Right renal pelvis (tissue), 4 donors: Measurements from ENCODE around the gene WWC2. TPM values are rescaled to one million over a fixed set of nuclear protein-coding genes. Genes with fewer than 3 reads are reported as not detected.
"Not testable (repeated sequence)": the region's sequence is repeated elsewhere in the genome, so short reads cannot be mapped to it uniquely, and the experiment has no call there.

Experiments
- DNase-seq, 4 donors: peaks; one replicate each; pipeline ENCODE4 v3.0.0-alpha.2; 2013; ENCODE audit warnings: low read depth in 4 of 4, low spot score in 3 of 4, missing footprints in 1 of 4
- polyA plus RNA-seq, 4 donors: library from polyadenylated mRNA; unstranded; fragments of 120-200 nt; gene quantifications; one replicate each; pipeline ENCODE4 v1.2.1, GENCODE V29; 2013; ENCODE audit not compliant: insufficient read length in 4 of 4

The WWC2 gene
- polyA plus RNA-seq, 4 donors = 55.5 to 72.1 (median 56.4) TPM

DNA sequence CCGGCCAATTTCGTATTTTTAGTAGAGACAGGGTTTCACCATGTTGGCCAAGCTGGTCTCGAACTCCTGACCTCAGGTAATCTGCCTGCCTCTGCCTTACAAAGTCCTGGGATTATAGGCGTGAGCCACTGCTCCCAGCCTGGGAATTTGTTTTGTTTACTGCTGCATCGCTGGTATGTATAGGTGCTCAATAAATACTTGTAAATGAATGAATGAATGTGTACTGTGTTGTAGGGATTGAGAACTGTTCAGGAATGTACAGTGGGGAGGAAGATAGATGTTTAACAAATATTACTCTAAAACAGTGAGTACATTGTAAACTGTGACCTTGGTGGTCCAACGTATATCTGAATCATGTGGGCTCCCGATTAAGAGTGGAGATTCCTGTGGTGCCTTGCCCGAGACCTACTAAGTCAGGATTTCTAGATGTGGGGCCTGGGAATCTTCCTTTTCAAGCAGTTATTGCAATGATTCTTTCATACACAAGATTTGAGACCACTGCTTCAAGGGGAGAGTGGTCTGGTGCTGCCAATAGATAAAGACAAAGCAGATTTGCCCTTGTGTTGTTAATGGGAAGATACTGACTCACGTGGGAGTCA, 41.0 kb downstream of the WWC2 start:
- no peak for DNase-seq

DNA sequence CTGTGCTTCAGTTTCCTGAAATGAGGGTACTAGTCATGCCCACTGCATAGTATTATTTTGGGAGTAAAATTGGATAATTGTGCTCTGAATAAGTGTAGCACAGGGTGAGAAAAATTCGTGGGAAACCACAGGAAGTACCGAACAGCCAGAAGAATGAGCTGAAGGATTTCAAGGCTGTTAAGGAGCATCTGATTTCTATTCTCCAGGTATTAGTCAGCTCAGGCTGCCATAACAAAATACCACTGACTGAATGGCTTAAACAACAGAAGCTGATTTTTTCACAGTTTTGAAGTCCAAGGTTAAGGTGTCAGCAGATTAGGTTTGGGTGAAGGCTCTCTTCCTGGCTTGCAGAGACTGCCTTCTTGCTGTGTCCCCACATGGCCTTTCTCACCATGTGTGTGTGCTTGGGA, 41.9 kb downstream of the WWC2 start:
- no peak for DNase-seq

DNA sequence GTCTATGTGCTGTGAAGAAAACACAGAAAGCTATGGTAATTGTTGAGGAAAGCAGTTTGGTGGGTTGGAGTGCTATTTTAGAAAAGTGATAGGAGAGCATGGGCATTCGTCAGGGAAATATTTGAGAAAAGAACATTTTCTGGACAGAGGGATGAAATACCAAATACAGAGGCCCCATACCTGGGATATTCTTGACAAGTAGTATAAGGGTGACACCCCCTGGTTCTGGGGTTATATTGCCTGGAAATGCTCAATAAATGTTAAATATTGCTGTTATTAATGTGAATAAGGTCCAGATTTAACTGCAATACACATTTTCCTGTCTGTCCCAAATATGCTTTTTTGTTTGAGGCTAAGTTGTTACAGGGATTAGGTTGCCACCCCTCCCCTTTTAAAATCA, 42.9 kb downstream of the WWC2 start:
- DNase-seq = no peak

DNA sequence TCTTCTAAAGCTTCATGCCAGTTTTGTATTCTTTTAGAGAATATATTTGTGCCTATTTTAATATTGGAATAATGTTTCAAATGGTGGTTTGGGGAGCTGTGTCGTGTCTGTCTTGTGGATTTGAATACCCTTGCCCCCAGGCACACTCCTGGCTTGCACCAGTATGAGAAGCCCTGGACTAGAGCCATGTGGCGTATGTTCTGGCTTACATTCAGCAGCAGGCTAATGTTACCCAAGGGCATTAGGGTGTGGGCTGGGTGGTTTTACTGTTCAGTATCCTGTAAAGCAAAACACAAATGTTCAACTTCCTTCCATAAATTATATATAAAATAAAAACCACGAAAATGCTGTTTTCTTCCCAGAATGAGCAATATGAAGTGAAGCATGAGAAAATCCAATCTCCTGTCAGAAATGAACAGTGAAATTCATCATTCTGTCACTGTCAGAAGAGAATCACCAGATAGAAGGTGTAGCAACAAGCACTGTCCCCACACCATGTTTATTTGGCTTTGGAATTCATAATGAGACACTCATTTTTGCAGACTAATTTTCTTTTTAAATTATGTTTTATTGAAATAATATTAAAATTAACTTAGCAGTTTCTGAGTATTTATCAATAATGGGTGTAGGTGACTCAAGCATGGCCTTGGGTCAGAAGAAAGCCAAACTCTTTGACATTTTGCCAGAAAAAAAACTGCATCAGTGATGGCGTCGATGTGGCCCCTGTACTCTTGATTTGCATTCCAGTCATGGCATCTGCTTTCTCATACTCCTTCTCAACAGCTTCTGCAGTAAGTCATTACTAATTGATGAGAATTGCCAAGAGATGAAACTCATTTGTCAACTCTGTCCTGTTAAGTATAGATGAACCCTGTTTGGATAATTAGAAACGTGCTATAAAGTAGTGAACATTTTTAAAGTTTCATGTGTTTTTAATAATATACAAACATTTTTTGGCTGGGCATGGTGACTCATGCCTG, 43.8 kb downstream of the WWC2 start:
- DNase-seq = no peak

DNA sequence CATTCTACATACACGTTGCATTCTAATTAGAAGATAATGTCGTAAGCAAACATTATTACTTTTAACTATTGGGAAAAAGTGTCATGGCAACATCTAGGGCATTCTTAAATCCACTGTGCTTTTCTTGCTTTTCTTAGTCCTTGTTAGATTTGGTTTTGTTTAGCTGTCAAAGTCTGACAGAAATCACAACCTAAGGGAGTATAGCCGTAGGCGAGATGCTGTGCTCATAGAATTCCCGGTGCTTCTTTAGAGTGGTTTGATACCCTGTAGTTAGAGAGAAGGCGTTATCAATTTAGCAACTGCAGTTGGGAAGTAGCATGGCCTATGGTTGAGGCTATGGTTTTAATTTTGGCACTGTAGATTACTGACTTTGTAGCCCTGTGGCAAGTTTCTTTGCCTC, 45.7 kb downstream of the WWC2 start:
- DNase-seq = no peak

DNA sequence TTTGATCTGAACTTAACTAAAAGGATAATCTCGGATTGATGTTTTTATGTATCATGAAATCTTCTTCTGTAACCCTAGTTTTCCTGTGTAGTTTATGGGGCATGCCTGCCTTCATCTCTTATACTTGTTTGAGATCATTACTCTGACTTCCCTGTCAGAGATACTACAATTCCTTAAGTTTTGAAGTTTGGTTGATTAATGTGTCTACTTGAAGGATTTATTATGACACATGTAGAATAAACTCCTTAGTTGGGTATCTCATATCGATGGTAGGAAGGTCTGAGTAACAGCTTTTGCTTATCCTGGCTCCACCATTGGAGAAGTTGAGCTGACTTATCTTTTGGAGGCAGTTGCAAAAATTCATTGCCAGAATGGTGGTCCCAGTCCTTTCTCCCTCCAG, 46.7 kb downstream of the WWC2 start:
- DNase-seq = no peak

DNA sequence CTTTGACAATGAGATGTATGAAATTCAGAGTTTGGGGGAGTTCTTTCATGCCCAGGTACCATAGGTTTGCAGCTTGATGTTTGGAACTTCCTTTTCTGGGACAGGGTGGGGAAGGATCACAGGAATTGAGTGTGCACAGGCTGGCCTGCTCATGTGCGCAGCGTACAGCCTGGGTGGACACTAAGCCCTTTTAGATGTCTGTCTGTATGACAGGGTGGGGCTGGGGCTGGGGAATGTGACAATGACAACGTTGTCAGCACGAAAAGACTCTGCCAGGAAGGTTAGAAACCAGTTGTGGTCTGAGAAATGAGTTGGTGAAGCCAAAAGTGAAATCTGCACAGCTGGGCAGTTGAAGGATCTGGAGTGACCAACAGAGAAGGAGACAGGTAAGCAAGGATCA, 47.4 kb downstream of the WWC2 start:
- DNase-seq = no peak

DNA sequence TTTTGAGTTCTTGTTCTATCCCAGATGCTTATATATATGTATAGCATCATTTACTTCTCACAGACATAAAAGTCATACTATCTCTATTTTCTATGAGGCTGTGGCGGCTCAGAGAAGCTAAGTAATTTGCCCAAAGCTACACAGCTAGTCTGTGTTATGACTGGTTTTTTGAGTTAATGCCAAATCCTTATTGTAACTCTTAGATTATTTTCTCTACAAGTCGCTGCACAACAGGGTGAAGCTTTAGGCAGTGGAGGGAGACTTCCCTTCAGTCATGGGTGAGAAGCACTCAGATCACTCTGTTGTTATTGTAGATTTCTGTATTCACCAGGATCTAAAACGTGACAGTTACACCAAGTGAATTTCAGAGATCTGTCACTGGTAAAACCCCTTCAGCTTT, 48.1 kb downstream of the WWC2 start:
- DNase-seq = no peak

DNA sequence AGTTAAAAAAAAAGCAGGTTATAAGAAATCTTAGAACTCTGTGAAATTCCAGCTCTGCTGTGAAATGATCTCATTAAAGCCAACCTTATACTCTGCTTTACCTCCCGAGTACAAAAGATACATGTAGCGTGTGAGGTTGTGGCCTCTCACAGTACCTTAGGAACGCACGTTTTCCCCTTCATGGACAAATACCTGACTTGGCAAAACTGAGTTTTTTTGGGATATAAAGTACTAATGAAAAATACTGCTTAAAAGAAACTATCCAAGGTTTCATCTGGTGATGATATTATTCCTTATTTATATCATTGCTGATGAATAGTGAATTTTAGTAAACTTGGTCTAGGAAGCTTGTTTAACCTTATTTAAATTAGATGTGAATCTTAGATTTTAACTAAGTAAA, 48.9 kb downstream of the WWC2 start:
- no peak for DNase-seq

DNA sequence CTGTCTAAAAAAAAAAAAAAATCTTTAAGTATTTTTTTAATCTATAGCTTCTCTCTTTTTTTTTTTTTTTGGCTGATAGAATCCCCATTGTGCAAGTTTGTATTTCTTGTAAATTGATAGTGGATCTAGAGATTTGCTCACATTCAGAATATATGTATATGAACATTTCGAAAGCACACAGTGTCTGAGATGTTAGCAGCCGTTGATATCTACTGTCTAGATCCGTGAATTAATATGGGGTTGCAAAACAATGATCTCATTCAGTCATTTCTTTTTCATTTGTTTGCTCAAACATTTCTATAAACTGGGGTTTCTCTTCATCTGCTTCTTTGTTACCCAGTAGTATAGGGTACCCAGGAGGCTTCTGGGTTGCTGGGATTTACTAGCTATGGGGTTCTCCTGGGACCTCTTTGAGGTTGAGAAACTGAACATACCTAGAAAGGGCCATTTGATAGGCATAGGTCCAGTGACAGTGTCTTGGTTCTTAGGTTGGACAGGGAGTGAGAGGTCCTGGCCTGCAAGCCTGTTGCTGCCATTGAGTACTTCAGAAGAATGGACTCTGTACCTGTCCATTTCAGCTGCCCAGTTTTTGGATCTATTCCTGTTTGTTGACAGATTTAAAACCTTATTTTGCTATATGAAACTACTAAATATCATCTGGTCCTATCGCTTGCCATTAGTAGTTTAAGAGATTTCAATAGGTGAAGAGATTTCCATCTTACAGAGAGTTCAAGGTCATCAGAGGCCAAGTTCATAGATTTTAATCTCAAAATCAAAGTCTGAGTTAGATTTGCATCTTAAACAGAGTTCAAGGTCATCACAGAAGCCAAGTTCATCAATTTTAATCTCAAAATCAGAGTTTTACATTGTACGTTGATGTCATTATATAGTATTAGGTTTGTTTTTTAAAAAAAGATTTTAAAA, 50.8 kb downstream of the WWC2 start:
- DNase-seq = no peak

DNA sequence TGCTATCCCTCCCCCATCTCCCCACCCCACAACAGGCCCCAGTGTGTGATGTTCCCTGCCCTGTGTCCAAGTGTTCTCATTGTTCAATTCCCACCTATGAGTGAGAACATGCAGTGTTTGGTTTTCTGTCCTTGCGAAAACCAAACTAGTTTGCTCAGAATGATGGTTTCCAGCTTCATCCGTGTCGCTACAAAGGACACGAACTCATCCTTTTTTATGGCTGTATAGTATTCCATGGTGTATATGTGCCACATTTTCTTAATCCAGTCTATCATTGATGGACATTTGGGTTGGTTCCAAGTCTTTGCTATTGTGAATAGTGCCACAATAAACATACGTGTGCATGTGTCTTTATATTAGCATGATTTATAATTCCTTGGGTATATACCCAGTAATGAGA, 51.6 kb downstream of the WWC2 start:
- DNase-seq = not testable (repeated sequence)

DNA sequence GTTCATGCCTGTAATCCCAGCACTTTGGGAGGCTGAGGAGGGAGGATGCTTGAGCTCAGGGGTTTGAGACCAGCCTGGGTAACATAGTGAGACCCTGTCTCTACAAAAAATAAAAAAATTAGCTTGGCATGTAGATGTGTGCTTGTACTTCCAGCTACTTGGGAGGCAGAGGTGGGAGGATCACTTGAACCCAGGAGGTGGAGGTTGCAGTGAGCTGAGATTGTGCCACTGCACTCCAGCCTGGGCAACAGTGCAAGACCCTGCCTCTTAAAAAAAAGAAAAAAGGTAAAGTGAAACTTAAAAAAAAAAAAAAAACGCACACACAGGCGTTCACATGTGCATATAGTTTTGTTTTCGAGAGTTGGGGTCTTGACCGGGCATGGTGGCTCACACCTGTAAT, 53.2 kb downstream of the WWC2 start:
- DNase-seq = not testable (repeated sequence)

DNA sequence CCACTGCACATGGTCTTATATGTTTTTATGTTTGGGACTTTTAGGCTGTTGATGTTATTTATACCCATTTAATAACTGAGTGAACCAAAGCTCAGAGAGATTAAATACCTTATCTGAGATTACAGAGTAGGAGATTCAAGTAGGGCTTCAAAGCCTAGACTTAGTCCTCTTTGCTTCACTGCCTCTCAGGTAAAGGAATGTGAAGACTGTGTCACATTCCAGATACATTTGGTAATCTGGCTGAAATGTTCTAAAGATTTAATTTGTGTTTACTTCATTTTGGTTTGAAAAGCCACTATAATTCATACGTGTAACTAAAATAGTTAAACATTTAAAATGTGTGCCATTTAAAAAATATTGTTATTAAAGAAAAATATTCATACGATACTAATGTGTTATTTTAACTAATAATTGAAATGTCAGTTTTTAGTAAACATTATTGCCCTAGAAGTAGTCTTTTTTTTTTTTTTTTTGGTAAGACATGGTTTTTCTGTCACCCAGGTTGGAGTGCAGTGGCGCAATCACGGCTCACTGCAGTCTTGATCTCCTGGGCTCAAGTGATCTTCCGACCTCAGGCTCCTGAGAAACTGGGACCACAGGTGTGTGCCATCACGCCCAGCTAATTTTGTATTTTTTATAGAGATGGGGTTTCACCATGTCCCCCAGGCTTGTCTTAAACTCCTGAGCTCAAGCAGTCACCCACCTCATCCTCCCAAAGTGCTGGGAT, 54.3 kb downstream of the WWC2 start:
- DNase-seq = no peak

DNA sequence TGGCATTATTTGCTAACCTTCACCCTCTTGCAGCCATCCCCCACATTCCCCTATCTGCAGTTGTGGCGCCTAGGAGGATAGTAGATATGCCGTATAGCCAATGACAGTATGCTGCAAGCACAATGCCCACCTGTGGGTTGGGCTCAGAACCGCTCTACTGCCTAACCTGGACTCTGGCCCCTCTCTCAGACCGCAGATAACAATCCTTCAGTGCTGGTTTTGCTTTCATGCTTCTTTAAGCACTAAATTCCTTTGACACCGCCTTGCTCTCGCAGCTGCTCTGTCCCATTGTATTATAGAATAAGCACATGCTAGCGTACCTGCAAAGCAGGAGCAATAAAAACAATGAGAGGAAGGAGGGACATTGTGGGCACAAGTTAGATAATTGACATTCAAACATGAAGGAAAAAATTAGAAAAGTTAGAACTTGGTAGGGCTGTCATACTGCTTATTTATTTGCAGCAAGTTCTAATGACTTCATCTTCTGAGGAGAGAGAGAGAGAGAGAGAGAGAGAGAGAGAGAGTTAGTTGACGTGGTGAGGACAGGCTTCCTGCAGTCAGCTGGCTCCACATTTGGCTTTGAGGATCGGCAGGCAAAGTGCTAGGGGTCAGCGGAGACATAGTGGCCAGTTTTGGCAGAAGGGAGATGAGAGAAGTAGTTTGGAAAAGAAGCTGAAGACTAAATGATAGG, 55.8 kb downstream of the WWC2 start:
- DNase-seq = no peak

DNA sequence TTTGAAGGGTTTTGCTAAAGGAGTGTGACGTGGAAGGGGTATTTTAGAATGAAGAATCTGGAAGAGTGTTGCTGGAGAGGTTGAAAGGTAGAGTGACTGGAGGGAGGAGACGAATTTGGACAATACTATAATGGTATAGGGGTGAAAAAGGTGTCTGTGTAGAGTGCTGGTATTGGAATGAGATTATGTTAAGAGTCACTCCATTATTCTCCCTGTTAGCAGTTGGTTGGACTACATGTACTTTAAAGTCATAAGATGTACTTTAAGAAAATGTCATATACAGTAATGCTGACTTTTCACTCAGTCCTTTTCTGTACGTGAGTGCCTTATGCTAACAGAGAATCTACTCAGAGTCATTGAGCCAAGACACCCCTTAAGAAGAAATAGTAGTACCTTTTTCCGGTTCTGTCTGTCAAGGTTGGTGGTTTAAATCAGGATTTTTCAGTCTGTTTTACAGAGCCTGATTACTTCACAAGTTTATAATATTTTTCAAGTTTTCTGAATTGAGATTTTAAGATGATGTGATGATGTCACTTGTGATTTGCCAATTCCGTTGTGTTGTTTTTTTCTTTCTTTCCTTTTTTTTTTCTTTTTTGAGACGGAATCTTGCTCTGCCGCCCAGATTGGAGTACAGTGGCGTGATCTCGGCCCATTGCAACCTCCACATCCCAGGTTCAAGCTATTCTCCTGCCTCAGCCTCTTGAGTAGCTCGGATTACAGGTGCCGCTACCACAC, 56.6 kb downstream of the WWC2 start:
- DNase-seq = no peak

DNA sequence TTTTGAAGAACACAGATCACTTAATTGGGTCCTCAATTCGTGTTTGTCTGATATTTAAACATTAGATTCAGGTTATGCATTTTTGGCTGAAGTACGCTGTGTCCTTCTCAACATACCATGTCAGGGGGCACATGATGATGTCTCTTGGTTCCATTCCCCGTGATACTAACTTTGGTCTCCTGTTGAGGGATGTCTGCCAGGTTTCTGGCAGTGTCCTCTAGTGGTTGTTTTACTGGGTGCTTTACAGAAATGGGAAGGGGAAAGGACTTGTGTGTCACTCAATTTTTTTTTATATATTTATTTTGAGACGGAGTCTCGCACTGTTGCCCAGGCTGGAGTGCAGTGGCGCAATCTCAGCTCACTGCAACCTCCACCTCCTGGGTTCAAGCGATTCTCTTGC, 58.2 kb downstream of the WWC2 start:
- no peak for DNase-seq

DNA sequence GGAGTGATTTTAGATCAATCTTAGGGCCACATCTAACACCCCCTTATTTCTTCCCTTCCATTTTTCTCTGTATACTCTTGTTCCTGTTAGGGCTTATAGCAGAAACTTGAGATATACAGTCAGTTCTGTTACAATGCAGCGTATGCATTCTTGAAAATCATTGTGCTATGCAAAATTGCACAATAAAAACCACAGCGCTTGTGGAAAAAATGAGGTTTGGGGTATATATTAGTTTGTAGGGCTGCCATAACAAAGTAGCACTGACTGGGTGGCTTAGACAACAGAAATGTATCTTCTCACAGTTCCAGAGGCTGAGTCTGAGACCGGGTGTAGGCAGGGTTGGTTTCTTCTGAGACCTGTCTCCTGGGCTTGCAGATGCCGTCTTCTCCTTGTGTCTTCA, 59.0 kb downstream of the WWC2 start:
- DNase-seq = no peak

DNA sequence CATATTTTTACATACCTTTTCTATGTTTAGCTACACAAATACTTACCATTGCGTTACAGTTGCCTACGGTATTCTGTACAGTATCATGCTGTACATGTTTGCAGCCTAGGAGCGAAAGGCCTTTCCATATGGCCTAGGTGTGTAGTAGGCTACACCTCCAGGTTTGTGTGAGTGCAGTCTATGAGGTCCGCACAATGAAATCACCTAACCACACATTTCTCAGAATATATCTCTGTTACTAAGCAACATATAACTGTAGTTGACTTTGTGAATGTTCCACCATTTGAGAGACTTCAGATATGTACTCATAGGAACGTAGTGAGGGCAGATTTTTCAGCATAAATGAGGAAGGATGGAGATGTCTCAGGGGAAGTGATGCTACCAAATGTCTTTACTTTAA, 62.6 kb downstream of the WWC2 start:
- no peak for DNase-seq

DNA sequence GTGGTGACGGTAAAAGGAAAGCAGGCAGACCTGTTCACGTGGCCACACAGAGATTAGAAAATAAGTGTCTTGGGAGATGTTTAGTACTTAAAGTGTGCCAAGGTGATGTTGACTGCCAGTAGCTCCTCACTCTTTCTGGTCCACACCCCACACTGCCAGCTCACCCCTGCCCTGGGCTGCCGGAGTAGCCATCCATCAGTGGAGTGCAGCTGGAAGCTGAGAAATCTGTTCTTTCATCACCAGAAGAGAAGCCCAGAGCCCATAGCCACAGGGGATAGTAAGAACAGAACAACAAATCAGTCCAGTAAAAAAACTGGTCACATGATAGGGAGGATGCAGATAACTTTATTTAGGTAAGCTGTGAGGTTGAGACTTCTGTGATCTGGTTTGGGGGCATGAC, 64.1 kb downstream of the WWC2 start:
- DNase-seq = no peak
